Activated naive CD8-positive, alpha-beta T cell treated with anti-CD3 and anti-CD28 coated beads, Interleukin-2, amount 50 U/mL, for 24 hours (primary cell): ENCODE data around the gene SDK2.
"Not testable (repeated sequence)": the region's sequence is repeated elsewhere in the genome, so short reads cannot be mapped to it uniquely, and the experiment has no call there.

Experiments used
- ATAC-seq: fragments of 150-1000 bp; cut with Tn5 transposase; one replicate; pipeline ENCODE4 v1.10.0; 2021
- DNase-seq: peaks from one replicate; pipeline ENCODE4 v3.0.0; 2021
- H3K27ac Mint-ChIP-seq: one replicate; pipeline ENCODE4 v1.8.0; 2021; ENCODE audit warnings: mild to moderate bottlenecking, mixed read lengths
- H3K27me3 Mint-ChIP-seq: one replicate; pipeline ENCODE4 v1.8.0; 2021; ENCODE audit warnings: mixed read lengths
- H3K36me3 Mint-ChIP-seq: one replicate; pipeline ENCODE4 v1.8.0; 2021; ENCODE audit warnings: low read depth, mixed read lengths
- H3K4me1 Mint-ChIP-seq: one replicate; pipeline ENCODE4 v1.8.0; 2021; ENCODE audit warnings: mixed read lengths
- H3K4me3 Mint-ChIP-seq: one replicate; pipeline ENCODE4 v1.8.0; 2021; ENCODE audit warnings: mild to moderate bottlenecking, moderate library complexity, mixed read lengths
- H3K9me3 Mint-ChIP-seq: one replicate; pipeline ENCODE4 v1.8.0; 2021; ENCODE audit warnings: mixed read lengths

Gene SDK2

GRCh38 chr17:73476890-73477350 lies 167.3 kb downstream of the SDK2 start:
- Mint-ChIP-seq H3K27ac (no peak overlapping the region), H3K4me1 (peaks cover 5% of the 10 kb centered on the region), H3K9me3 (no peaks in the 10 kb centered on the region), H3K4me3 (no peak overlapping the region), H3K27me3 (no peaks in the 10 kb centered on the region), H3K36me3 (no peaks in the 10 kb centered on the region)
- no peak for ATAC-seq
- DNase-seq = no peak

- H3K4me1 Mint-ChIP-seq = peaks cover 5% of the 10 kb centered on the region
- H3K27me3 Mint-ChIP-seq = no peaks in the 10 kb centered on the region
- peak; percentile 16 for DNase-seq
- ATAC-seq = no peak
- no peak overlapping the region for H3K4me3 Mint-ChIP-seq
- no peaks in the 10 kb centered on the region for H3K36me3 Mint-ChIP-seq
- H3K27ac Mint-ChIP-seq = no peak overlapping the region
- no peaks in the 10 kb centered on the region for H3K9me3 Mint-ChIP-seq
These were observed 169.8 kb downstream of the SDK2 start for GRCh38 chr17:73474370-73474988.

- H3K27ac Mint-ChIP-seq, H3K9me3 Mint-ChIP-seq, H3K27me3 Mint-ChIP-seq, H3K36me3 Mint-ChIP-seq, H3K4me3 Mint-ChIP-seq, DNase-seq, H3K4me1 Mint-ChIP-seq, ATAC-seq: not testable (repeated sequence)
These were observed 171.5 kb downstream of the SDK2 start for GRCh38 chr17:73472715-73473114.

GRCh38 chr17:73471924-73472323 lies 172.3 kb downstream of the SDK2 start:
- H3K27me3 Mint-ChIP-seq = no peaks in the 10 kb centered on the region
- no peak for DNase-seq
- no peaks in the 10 kb centered on the region for H3K36me3 Mint-ChIP-seq
- no peak overlapping the region for H3K27ac Mint-ChIP-seq
- no peaks in the 10 kb centered on the region for H3K9me3 Mint-ChIP-seq
- peaks cover 5% of the 10 kb centered on the region for H3K4me1 Mint-ChIP-seq
- ATAC-seq = no peak
- no peak overlapping the region for H3K4me3 Mint-ChIP-seq

GRCh38 chr17:73470316-73470826 lies 173.9 kb downstream of the SDK2 start:
- Mint-ChIP-seq H3K27ac (no peak overlapping the region), H3K4me3 (no peak overlapping the region), H3K4me1 (peaks cover 5% of the 10 kb centered on the region), H3K36me3 (no peaks in the 10 kb centered on the region), H3K27me3 (no peaks in the 10 kb centered on the region), H3K9me3 (no peaks in the 10 kb centered on the region)
- no peak for DNase-seq
- ATAC-seq = no peak

GRCh38 chr17:73469311-73469710 lies 174.9 kb downstream of the SDK2 start:
- Mint-ChIP-seq H3K4me1 (no peaks in the 10 kb centered on the region), H3K36me3 (no peaks in the 10 kb centered on the region), H3K27ac (no peak overlapping the region), H3K27me3 (no peaks in the 10 kb centered on the region), H3K9me3 (peaks cover 4% of the 10 kb centered on the region), H3K4me3 (no peak overlapping the region)
- DNase-seq (no peak), ATAC-seq (no peak)

GRCh38 chr17:73468221-73468620 lies 176.0 kb downstream of the SDK2 start:
- DNase-seq (no peak), ATAC-seq (no peak)
- Mint-ChIP-seq H3K4me3 (no peak overlapping the region), H3K27me3 (no peaks in the 10 kb centered on the region), H3K27ac (no peak overlapping the region), H3K9me3 (peaks cover 4% of the 10 kb centered on the region), H3K36me3 (no peaks in the 10 kb centered on the region), H3K4me1 (peaks cover 3% of the 10 kb centered on the region)

GRCh38 chr17:73467651-73468050 lies 176.6 kb downstream of the SDK2 start:
- no peaks in the 10 kb centered on the region for H3K27me3 Mint-ChIP-seq
- DNase-seq (no peak), ATAC-seq (no peak)
- no peak overlapping the region for H3K27ac Mint-ChIP-seq
- no peak overlapping the region for H3K4me3 Mint-ChIP-seq
- no peaks in the 10 kb centered on the region for H3K36me3 Mint-ChIP-seq
- peaks cover 4% of the 10 kb centered on the region for H3K9me3 Mint-ChIP-seq
- H3K4me1 Mint-ChIP-seq = peaks cover 3% of the 10 kb centered on the region

GRCh38 chr17:73466704-73467433 lies 177.4 kb downstream of the SDK2 start:
- DNase-seq (no peak), ATAC-seq (no peak)
- no peaks in the 10 kb centered on the region for H3K36me3 Mint-ChIP-seq
- H3K4me3 Mint-ChIP-seq = no peak overlapping the region
- H3K4me1 Mint-ChIP-seq = peaks cover 3% of the 10 kb centered on the region
- H3K9me3 Mint-ChIP-seq = peaks cover 4% of the 10 kb centered on the region
- H3K27ac Mint-ChIP-seq = no peak overlapping the region
- no peaks in the 10 kb centered on the region for H3K27me3 Mint-ChIP-seq

- ATAC-seq = no peak
- Mint-ChIP-seq H3K4me1 (peaks cover 3% of the 10 kb centered on the region), H3K36me3 (no peaks in the 10 kb centered on the region), H3K27ac (no peak overlapping the region), H3K9me3 (peaks cover 4% of the 10 kb centered on the region), H3K4me3 (no peak overlapping the region), H3K27me3 (no peaks in the 10 kb centered on the region)
- DNase-seq = no peak
These were observed 178.4 kb downstream of the SDK2 start for GRCh38 chr17:73465953-73466230.

- H3K27me3 Mint-ChIP-seq = no peaks in the 10 kb centered on the region
- H3K4me1 Mint-ChIP-seq = peaks cover 3% of the 10 kb centered on the region
- peaks cover 4% of the 10 kb centered on the region for H3K9me3 Mint-ChIP-seq
- H3K27ac Mint-ChIP-seq = no peak overlapping the region
- no peak overlapping the region for H3K4me3 Mint-ChIP-seq
- H3K36me3 Mint-ChIP-seq = no peaks in the 10 kb centered on the region
- ATAC-seq (no peak), DNase-seq (no peak)
These were observed 178.9 kb downstream of the SDK2 start for GRCh38 chr17:73465130-73465952.

GRCh38 chr17:73464447-73464846 lies 179.8 kb downstream of the SDK2 start:
- no peak for ATAC-seq
- DNase-seq = no peak
- Mint-ChIP-seq H3K27ac (peak overlapping the region; percentile 12), H3K4me1 (peaks cover 3% of the 10 kb centered on the region), H3K9me3 (peaks cover 4% of the 10 kb centered on the region), H3K27me3 (no peaks in the 10 kb centered on the region), H3K4me3 (no peak overlapping the region), H3K36me3 (no peaks in the 10 kb centered on the region)

- Mint-ChIP-seq H3K4me3 (no peak overlapping the region), H3K27me3 (no peaks in the 10 kb centered on the region), H3K36me3 (no peaks in the 10 kb centered on the region), H3K9me3 (peaks cover 4% of the 10 kb centered on the region), H3K4me1 (peaks cover 3% of the 10 kb centered on the region), H3K27ac (no peak overlapping the region)
- ATAC-seq = no peak
- DNase-seq = no peak
These were observed 180.4 kb downstream of the SDK2 start for GRCh38 chr17:73463821-73464220.

- ATAC-seq = no peak
- no peak overlapping the region for H3K4me3 Mint-ChIP-seq
- H3K9me3 Mint-ChIP-seq = peaks cover 4% of the 10 kb centered on the region
- no peaks in the 10 kb centered on the region for H3K36me3 Mint-ChIP-seq
- peaks cover 3% of the 10 kb centered on the region for H3K4me1 Mint-ChIP-seq
- DNase-seq = no peak
- H3K27me3 Mint-ChIP-seq = no peaks in the 10 kb centered on the region
- no peak overlapping the region for H3K27ac Mint-ChIP-seq
These were observed 181.4 kb downstream of the SDK2 start for GRCh38 chr17:73462823-73463222.

- no peaks in the 10 kb centered on the region for H3K27me3 Mint-ChIP-seq
- H3K27ac Mint-ChIP-seq = no peak overlapping the region
- H3K9me3 Mint-ChIP-seq = peaks cover 4% of the 10 kb centered on the region
- H3K36me3 Mint-ChIP-seq = no peaks in the 10 kb centered on the region
- ATAC-seq (no peak), DNase-seq (no peak)
- no peak overlapping the region for H3K4me3 Mint-ChIP-seq
- peaks cover 3% of the 10 kb centered on the region for H3K4me1 Mint-ChIP-seq
These were observed 184.3 kb downstream of the SDK2 start for GRCh38 chr17:73459980-73460379.
